ENCODE data around the gene SBDS. TPM values are rescaled to one million over a fixed set of nuclear protein-coding genes. Genes with fewer than 3 reads are reported as not detected.

SBDS gene
- polyA plus RNA-seq, 5 donors = 87.4 to 108 (median 88.9) TPM

- DNase-seq = no peak
These were observed 46.8 kb downstream of the SBDS start for GRCh38 chr7:66948480-66949109.

- no peak for DNase-seq
These were observed 48.8 kb downstream of the SBDS start for GRCh38 chr7:66946545-66946944.

- no peak for DNase-seq
These were observed 56.1 kb downstream of the SBDS start for GRCh38 chr7:66939325-66939724.

- DNase-seq = no peak
These were observed 57.4 kb downstream of the SBDS start for GRCh38 chr7:66937940-66938339.

Other genes starting within 250 kb of the SBDS start
- 10 to 100 TPM; 74.2 to 89.7 (median 74.8) TPM for gene TMEM248, start 74.4 kb downstream of the SBDS start, polyA plus RNA-seq (ENCODE audit: insufficient read depth in 1 of 5, insufficient read length in 5 of 5, low replicate concordance in 1 of 5)
- 10 to 100 TPM; 20.9 to 25.4 (median 24.0) TPM for gene TYW1, start 1.2 kb upstream of the SBDS start, polyA plus RNA-seq (ENCODE audit: insufficient read depth in 1 of 5, insufficient read length in 5 of 5, low replicate concordance in 1 of 5)